GM12878 (cell line): ENCODE results near the gene PKMYT1. TPM values are rescaled to one million over a fixed set of nuclear protein-coding genes. Genes with fewer than 3 reads are reported as not detected.

Experiments
- ATAC-seq: fragments of 200-7000 bp; cut with Tn5 transposase; 3 replicates; pipeline ENCODE4 v1.9.1; 2020; ENCODE audit warnings: mild to moderate bottlenecking, moderate library complexity
- BruUV-seq: library from RNA; stranded (reverse); fragments of 400-500 nt; replicated peaks from 2 replicates; lab custom pipeline; 2021; lab: Mats Ljungman, UMichigan
- CTCF ChIA-PET: fragments of 300-600 bp; sonication (Branson Sonifier 250); formaldehyde crosslinking; extraction: SDS; loops from one replicate; lab custom pipeline; 2021; ENCODE audit warnings: inconsistent platforms; lab: Yijun Ruan, JAX
- POLR2A ChIA-PET: fragments of 350-600 bp; formaldehyde crosslinking; extraction: SDS; loops from one replicate; lab custom pipeline; 2021; ENCODE audit warnings: inconsistent platforms; lab: Charles Lee
- RAD21 ChIA-PET: fragments of 300-600 bp; sonication (Branson Sonifier 250); formaldehyde crosslinking; loops from one replicate; lab custom pipeline; 2023; ENCODE audit warnings: antibody characterized with exemption; ENCODE audit not compliant: unreplicated experiment; lab: Charles Lee
- SMC1A ChIA-PET: fragments of 300-600 bp; sonication (Branson Sonifier 250); formaldehyde crosslinking; loops from one replicate; lab custom pipeline; 2023; ENCODE audit not compliant: unreplicated experiment, uncharacterized antibody; lab: Charles Lee
- DNase-seq: peaks from one replicate; pipeline ENCODE4 v3.0.0-alpha.2; 2011; ENCODE audit warnings: low read depth, low spot score
- FAIRE-seq: peaks from 3 replicates; lab custom pipeline; 2011; peaks lifted over from hg19 to GRCh38; lab: Jason Lieb, UNC
- H2AFZ ChIP-seq: 2 replicates; pipeline ENCODE4 v1.6.0; 2011; ENCODE audit warnings: low read depth, low read length, control low read depth; ENCODE audit not compliant: control insufficient read depth
- H3K27ac ChIP-seq: 2 replicates; pipeline ENCODE4 v1.5.1; 2011; ENCODE audit warnings: control low read depth; ENCODE audit not compliant: control insufficient read depth, insufficient read depth
- H3K27me3 ChIP-seq, 2 experiments: replicated peaks in 1 of 2; 2 replicates each; pipeline versions ENCODE4 v1.6.0 to v1.6.1; 2011; ENCODE audit warnings: low read length in 1 of 2; ENCODE audit not compliant: control insufficient read depth in 2 of 2, insufficient read depth in 2 of 2
- H3K36me3 ChIP-seq, 2 experiments: 2 replicates each; pipeline ENCODE4 v1.5.1; 2011; ENCODE audit warnings: low read length in 1 of 2; ENCODE audit not compliant: control insufficient read depth in 2 of 2, insufficient read depth in 2 of 2
- H3K4me1 ChIP-seq: 2 replicates; pipeline ENCODE4 v1.6.1; 2011; ENCODE audit warnings: mild to moderate bottlenecking, low read length, moderate library complexity, mixed read lengths; ENCODE audit not compliant: control insufficient read depth, insufficient read depth
- H3K4me2 ChIP-seq: 2 replicates; pipeline ENCODE4 v1.6.0; 2011; ENCODE audit warnings: control low read depth; ENCODE audit not compliant: control insufficient read depth, insufficient read depth
- H3K4me3 ChIP-seq: fragments of 200-600 bp; sonication (generic); 2 replicates; pipeline ENCODE4 v1.5.1; 2016
- H3K79me2 ChIP-seq: 2 replicates; pipeline ENCODE4 v1.6.0; 2011; ENCODE audit warnings: low read length; ENCODE audit not compliant: control insufficient read depth, insufficient read depth
- H3K9ac ChIP-seq: 2 replicates; pipeline ENCODE4 v1.8.0; 2011; ENCODE audit warnings: low read length, control low read depth, mixed read lengths; ENCODE audit not compliant: control insufficient read depth, insufficient read depth
- H3K9me3 ChIP-seq: replicated peaks from 3 replicates; pipeline ENCODE4 v1.5.1; 2011; ENCODE audit warnings: mild to moderate bottlenecking, low read length; ENCODE audit not compliant: control insufficient read depth, insufficient read depth
- H4K20me1 ChIP-seq: 2 replicates; pipeline ENCODE4 v1.6.0; 2011; ENCODE audit not compliant: control insufficient read depth, insufficient read depth
- ATF7 ChIP-seq: fragments of 450-650 bp; IDR thresholded peaks from 2 replicates; pipeline ENCODE4 v1.6.1; 2016; ENCODE audit warnings: low read depth, mild to moderate bottlenecking
- BCLAF1 ChIP-seq: fragments of 450-650 bp; IDR thresholded peaks from 2 replicates; pipeline ENCODE4 v1.6.1; 2017; ENCODE audit warnings: antibody characterized with exemption, mild to moderate bottlenecking, moderate library complexity
- CHD4 ChIP-seq: fragments of 200-600 bp; sonication (generic); IDR thresholded peaks from 2 replicates; pipeline ENCODE4 v1.6.1; 2016; ENCODE audit warnings: mild to moderate bottlenecking
- ELK1 ChIP-seq: IDR thresholded peaks from 2 replicates; pipeline ENCODE4 v1.6.1; 2012; ENCODE audit warnings: low read depth, low read length, improper control_type of control experiment
- ETV6 ChIP-seq, 2 experiments: fragments of 450-650 bp in 1 of 2; IDR thresholded peaks in 1 of 2; conservative IDR thresholded peaks in 1 of 2; 2 replicates each; pipeline ENCODE4 v1.6.1; 2014; ENCODE audit warnings: antibody characterized with exemption in 1 of 2, borderline replicate concordance in 1 of 2, low read depth in 1 of 2, mild to moderate bottlenecking in 1 of 2, moderate library complexity in 1 of 2
- FOXK2 ChIP-seq: fragments of 450-650 bp; IDR thresholded peaks from 2 replicates; pipeline ENCODE4 v1.6.1; 2017; ENCODE audit warnings: mild to moderate bottlenecking, moderate library complexity
- KLF5 ChIP-seq: fragments of 450-650 bp; IDR thresholded peaks from 2 replicates; pipeline ENCODE4 v1.6.1; 2014; ENCODE audit warnings: mild to moderate bottlenecking; ENCODE audit not compliant: partially characterized antibody
- MXI1 ChIP-seq: fragments of 150-350 bp; IDR thresholded peaks from 2 replicates; pipeline ENCODE4 v1.6.1; 2011; ENCODE audit warnings: low read depth, mild to moderate bottlenecking, inconsistent platforms, low read length, improper control_type of control experiment
- PAX8 ChIP-seq: fragments of 450-650 bp; IDR thresholded peaks from 2 replicates; pipeline ENCODE4 v1.6.1; 2017; ENCODE audit warnings: mild to moderate bottlenecking, moderate library complexity
- RAD51 ChIP-seq: fragments of 450-650 bp; IDR thresholded peaks from 2 replicates; pipeline ENCODE4 v1.6.1; 2016; ENCODE audit warnings: moderate library complexity, mild to moderate bottlenecking, inconsistent platforms
- SIN3A ChIP-seq: IDR thresholded peaks from 2 replicates; pipeline ENCODE4 v1.6.1; 2012; ENCODE audit warnings: low read depth, low read length, improper control_type of control experiment
- SIX5 ChIP-seq: IDR thresholded peaks from 2 replicates; pipeline ENCODE4 v1.6.1; 2011; ENCODE audit warnings: mild to moderate bottlenecking, low read depth, low read length, moderate library complexity; ENCODE audit not compliant: severe bottlenecking
- SKIL ChIP-seq: fragments of 450-650 bp; IDR thresholded peaks from 2 replicates; pipeline ENCODE4 v1.6.1; 2017; ENCODE audit warnings: mild to moderate bottlenecking, low read depth, inconsistent platforms; ENCODE audit not compliant: poor library complexity, severe bottlenecking
- SUZ12 ChIP-seq: fragments of 200-600 bp; sonication (generic); IDR thresholded peaks from one replicate; pipeline ENCODE4 v1.6.1; 2018; ENCODE audit warnings: antibody characterized with exemption, mild to moderate bottlenecking; ENCODE audit not compliant: unreplicated experiment
- ZBED1 ChIP-seq: IDR thresholded peaks from 2 replicates; pipeline ENCODE4 v1.6.1; 2016; ENCODE audit warnings: borderline replicate concordance
- ZNF207 ChIP-seq: fragments of 450-650 bp; IDR thresholded peaks from 2 replicates; pipeline ENCODE4 v1.6.1; 2014; ENCODE audit warnings: antibody characterized with exemption, mild to moderate bottlenecking, borderline replicate concordance
- ZZZ3 ChIP-seq: IDR thresholded peaks from 2 replicates; pipeline ENCODE4 v1.6.1; 2011; ENCODE audit warnings: low read depth; ENCODE audit not compliant: control insufficient read depth, insufficient read length
- WGBS: methylation state at CpG from one replicate; pipeline ENCODE4 v1.1.6; 2016; ENCODE audit warnings: low lambda C conversion rate; ENCODE audit not compliant: insufficient replicate concordance, insufficient coverage; ENCODE audit errors: missing lambda C conversion rate; 5-methylcytosine and 5-hydroxymethylcytosine counted together
- in situ Hi-C: fragments of 300-500 bp; cut with MboI; formaldehyde crosslinking; loops from 9 replicates; pipeline ENCODE4 v1.14.3; 2018; ENCODE audit warnings: mixed read lengths
- intact Hi-C: fragments of 100-400 bp; cut with micrococcal nuclease; formaldehyde crosslinking; loops from one replicate; pipeline ENCODE4 v1.14.2; 2022; ENCODE audit not compliant: unreplicated experiment
- polyA plus RNA-seq, 11 experiments: library from polyadenylated mRNA; depleted of rRNA in 4 of 11; unstranded in 6 of 11; stranded (reverse) in 5 of 11; fragments of >200 nt; fragmentation: Nextera tagmentation in 4 of 11; fragmentation: Illumina TruSeq in 1 of 11; extraction: Ambion mirVana in 4 of 11; extraction: Trizol in 1 of 11; gene quantifications; 1 replicate in 1 of 11; 2 replicates in 10 of 11; pipeline versions ENCODE4 v1.2.1 to v1.2.3, GENCODE V29; 2011 to 2016; ENCODE audit warnings: inconsistent platforms in 2 of 11, missing spikeins in 2 of 11, low read depth in 1 of 11
- total RNA-seq, 4 experiments: library from RNA; depleted of rRNA in 3 of 4; stranded (reverse); fragments of >200 nt in 3 of 4; fragmentation: Illumina TruSeq in 1 of 4; extraction: Trizol in 1 of 4; gene quantifications; 2 replicates each; pipeline versions ENCODE4 v1.2.1 to v1.2.3, GENCODE V29; 2013 to 2021

Gene PKMYT1
- total and polyA plus RNA-seq, 10 of the 15 experiments (the other 5 are each of a cell fraction or from before 2014, with no cell fraction given), result 4.6 to 101 (median 29.9) TPM

- TF ChIP-seq ATF7, result 0 out of 2 replicates have a peak, but pooled peaks have one; percentile 35
- TF ChIP-seq SKIL, result no peak
- no peak for TF ChIP-seq SIX5
- TF ChIP-seq FOXK2, result no peak
Observed at GRCh38 chr16:2927010-2927646, 53.1 kb downstream of the PKMYT1 start (continued).

- ATAC-seq, result no peak
- BruUV-seq, result no TSS peak
- in situ Hi-C loops (no loop called here), intact Hi-C loops (loop anchor here (5.0 kb wide), 1 partner anchor 56 kb away; the partner anchor contains the start of gene PKMYT1)
- FAIRE-seq, result no peak
- no peaks in the 10 kb centered on the region for H4K20me1 ChIP-seq
- H3K4me1 ChIP-seq, result no peaks in the 10 kb centered on the region
- H3K27me3 ChIP-seq, result no peaks in the 10 kb centered on the region
- TF ChIP-seq KLF5 (no peak), ELK1 (no peak), SIN3A (no peak), SUZ12 (no peak), PAX8 (no peak), RAD51 (no peak), ZBED1 (no peak), ZNF207 (no peak), MXI1 (no peak), CHD4 (no peak), ETV6 (conservative IDR thresholded peaks at IDR 0.05 in 1 of 2, IDR thresholded peaks at IDR 0.05 in 1 of 2; ENCODE audit: borderline replicate concordance in 1 of 2, low read depth in 1 of 2) (no peak), BCLAF1 (no peak), ZZZ3 (no peak)
- H3K36me3 ChIP-seq, result peaks cover 0 to 10% of the 10 kb centered on the region in 2 experiments; a peak in 2 of 4 replicates
- no peak overlapping the region for H3K9ac ChIP-seq
- H3K27ac ChIP-seq, result no peak overlapping the region
- peak overlapping the region; percentile 62; the same call in 1 of the 2 replicates for H3K4me2 ChIP-seq
- 57% methylated on average over 5 of the region's 5 CpGs for WGBS
- ChIA-PET RAD21 (interaction anchor here (0.7 to 1.5 kb wide), 13 partner anchors 11 to 88 kb away, joined by 3 to 4 read pairs (median 3); partner anchors contain the start of gene FLYWCH2), POLR2A (interaction anchor here (1.2 kb wide), 1 partner anchor 15 kb away, joined by 7 read pairs; the partner anchor contains the start of gene FLYWCH1), CTCF (interaction anchor here (0.9 to 2.2 kb wide), 24 partner anchors 9 to 87 kb away, joined by 3 to 27 read pairs (median 8); partner anchors contain the start of genes FLYWCH1, FLYWCH2 and KREMEN2), SMC1A (interaction anchor here (0.6 to 1.8 kb wide), 6 partner anchors 14 to 58 kb away, joined by 3 to 9 read pairs (median 4); partner anchors contain the start of genes FLYWCH2 and PKMYT1)
- no peaks in the 10 kb centered on the region for H3K9me3 ChIP-seq
- no peaks in the 10 kb centered on the region for H3K79me2 ChIP-seq
- peak overlapping the region; percentile 64 for H2AFZ ChIP-seq
- DNase-seq, result no peak
- H3K4me3 ChIP-seq, result no peak overlapping the region
Observed at GRCh38 chr16:2926650-2926999, 53.6 kb downstream of the PKMYT1 start.
